OCI-LY3 (cell line): ENCODE measurements around the gene TRIM7.

Source experiments
- H2AFZ ChIP-seq: fragments of 200-600, 300-600 bp; shearing (Covaris generic); 2 replicates; pipeline ENCODE4 v1.6.0; 2014; ENCODE audit warnings: antibody characterized with exemption, low read depth, low read length
- H3K27ac ChIP-seq: fragments of 200-600, 300-600 bp; sonication (generic); 2 replicates; pipeline ENCODE4 v1.5.1; 2014; ENCODE audit warnings: mild to moderate bottlenecking, low read length, moderate library complexity, mixed read lengths
- H3K27me3 ChIP-seq: fragments of 200-600, 300-600 bp; sonication (generic); 2 replicates; pipeline ENCODE4 v1.6.1; 2014; ENCODE audit warnings: low read depth, low read length, mixed read lengths
- H3K36me3 ChIP-seq: fragments of 200-600, 300-600 bp; sonication (generic); replicated peaks from 2 replicates; pipeline ENCODE3; 2014; ENCODE audit warnings: low read depth, low read length, mixed read lengths
- H3K4me1 ChIP-seq: fragments of 300-600, 200-600 bp; sonication (generic); 2 replicates; pipeline ENCODE4 v1.6.1; 2014; ENCODE audit warnings: low read length, mixed read lengths
- H3K4me2 ChIP-seq: fragments of 200-600, 300-600 bp; sonication (generic); 2 replicates; pipeline ENCODE4 v1.6.1; 2014; ENCODE audit warnings: low read length, mixed read lengths
- H3K4me3 ChIP-seq: fragments of 300-600, 200-600 bp; sonication (generic); 2 replicates; pipeline ENCODE4 v1.5.1; 2014; ENCODE audit warnings: antibody characterized with exemption, mild to moderate bottlenecking, low read length, moderate library complexity
- H3K79me2 ChIP-seq: fragments of 300-600, 200-600 bp; shearing (Covaris generic); 2 replicates; pipeline ENCODE4 v1.6.1; 2014; ENCODE audit warnings: mild to moderate bottlenecking, low read length, mixed read lengths
- H3K9ac ChIP-seq: fragments of 300-600, 200-600 bp; shearing (Covaris generic); 2 replicates; pipeline ENCODE4 v1.6.0; 2014; ENCODE audit warnings: mild to moderate bottlenecking, low read length, moderate library complexity
- H3K9me3 ChIP-seq: fragments of 200-600, 300-600 bp; shearing (Covaris generic); 2 replicates; pipeline ENCODE4 v1.6.1; 2014; ENCODE audit warnings: low read length, mixed read lengths; ENCODE audit not compliant: insufficient read depth
- H4K20me1 ChIP-seq: fragments of 200-600, 300-600 bp; sonication (generic); 2 replicates; pipeline ENCODE4 v1.6.1; 2016; ENCODE audit warnings: low read length, mixed read lengths; ENCODE audit not compliant: insufficient read depth
- EZH2phosphoT487 ChIP-seq: fragments of 200-600 bp; shearing (Covaris generic); IDR thresholded peaks from 2 replicates; pipeline ENCODE4 v1.6.1; 2018; ENCODE audit warnings: antibody characterized with exemption, mixed run types, low read depth
- TF ChIP-seq, protein P1 (sequence below): fragments of 200-600, 300-600 bp; sonication (generic); IDR thresholded peaks from 2 replicates; pipeline ENCODE4 v1.5.1; 2014; ENCODE audit warnings: antibody characterized with exemption, low read length, low read depth

TRIM7 gene

DNA sequence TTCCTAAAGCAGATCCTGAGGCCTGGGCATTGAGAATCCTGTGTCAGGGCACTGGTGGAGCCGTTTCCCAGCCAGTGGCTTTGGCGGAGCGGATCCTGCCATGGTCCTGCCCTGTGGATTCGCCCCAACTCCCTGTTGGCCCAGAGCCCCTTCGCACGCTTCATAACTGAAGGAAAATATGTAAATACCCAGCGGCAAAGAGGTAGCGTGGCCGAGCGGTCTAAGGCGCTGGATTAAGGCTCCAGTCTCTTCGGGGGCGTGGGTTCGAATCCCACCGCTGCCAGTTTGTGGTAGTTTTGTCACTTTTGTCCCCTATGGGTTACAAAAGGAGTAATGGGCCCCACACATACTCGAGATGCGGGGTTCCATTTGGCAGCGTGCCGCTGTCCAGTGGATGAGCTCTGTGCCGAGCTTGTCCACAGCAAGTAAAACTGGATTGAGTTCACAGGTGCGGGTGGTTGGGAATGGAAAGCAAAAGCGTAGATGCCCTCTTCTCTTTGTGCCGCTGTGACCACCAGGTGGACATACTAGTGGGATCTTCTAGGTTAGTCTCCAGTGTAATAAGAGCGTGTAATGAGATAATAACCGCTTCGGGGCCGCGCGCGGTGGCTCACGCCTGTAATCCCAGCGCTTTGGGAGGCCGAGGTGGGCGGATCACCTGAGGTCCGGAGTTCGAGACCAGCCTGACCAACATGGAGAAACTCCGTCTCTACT is 17.3 kb downstream of the TRIM7 start:
- Histone ChIP-seq H3K79me2 (peaks cover 5% of the 10 kb centered on the region), H3K27ac (peak overlapping the region; percentile 84), H3K27me3 (no peaks in the 10 kb centered on the region), H4K20me1 (no peaks in the 10 kb centered on the region), H3K9me3 (no peaks in the 10 kb centered on the region), H3K4me3 (peak overlapping the region; percentile 81), H3K36me3 (no peaks in the 10 kb centered on the region), H3K4me1 (peaks cover 8% of the 10 kb centered on the region), H3K9ac (peak overlapping the region; percentile 72), H3K4me2 (peak overlapping the region; percentile 89), H2AFZ (peak overlapping the region; percentile 82)
- TF ChIP-seq EZH2phosphoT487, result no peak
- TF ChIP-seq, protein P1, sequence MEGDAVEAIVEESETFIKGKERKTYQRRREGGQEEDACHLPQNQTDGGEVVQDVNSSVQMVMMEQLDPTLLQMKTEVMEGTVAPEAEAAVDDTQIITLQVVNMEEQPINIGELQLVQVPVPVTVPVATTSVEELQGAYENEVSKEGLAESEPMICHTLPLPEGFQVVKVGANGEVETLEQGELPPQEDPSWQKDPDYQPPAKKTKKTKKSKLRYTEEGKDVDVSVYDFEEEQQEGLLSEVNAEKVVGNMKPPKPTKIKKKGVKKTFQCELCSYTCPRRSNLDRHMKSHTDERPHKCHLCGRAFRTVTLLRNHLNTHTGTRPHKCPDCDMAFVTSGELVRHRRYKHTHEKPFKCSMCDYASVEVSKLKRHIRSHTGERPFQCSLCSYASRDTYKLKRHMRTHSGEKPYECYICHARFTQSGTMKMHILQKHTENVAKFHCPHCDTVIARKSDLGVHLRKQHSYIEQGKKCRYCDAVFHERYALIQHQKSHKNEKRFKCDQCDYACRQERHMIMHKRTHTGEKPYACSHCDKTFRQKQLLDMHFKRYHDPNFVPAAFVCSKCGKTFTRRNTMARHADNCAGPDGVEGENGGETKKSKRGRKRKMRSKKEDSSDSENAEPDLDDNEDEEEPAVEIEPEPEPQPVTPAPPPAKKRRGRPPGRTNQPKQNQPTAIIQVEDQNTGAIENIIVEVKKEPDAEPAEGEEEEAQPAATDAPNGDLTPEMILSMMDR, result no peak

DNA sequence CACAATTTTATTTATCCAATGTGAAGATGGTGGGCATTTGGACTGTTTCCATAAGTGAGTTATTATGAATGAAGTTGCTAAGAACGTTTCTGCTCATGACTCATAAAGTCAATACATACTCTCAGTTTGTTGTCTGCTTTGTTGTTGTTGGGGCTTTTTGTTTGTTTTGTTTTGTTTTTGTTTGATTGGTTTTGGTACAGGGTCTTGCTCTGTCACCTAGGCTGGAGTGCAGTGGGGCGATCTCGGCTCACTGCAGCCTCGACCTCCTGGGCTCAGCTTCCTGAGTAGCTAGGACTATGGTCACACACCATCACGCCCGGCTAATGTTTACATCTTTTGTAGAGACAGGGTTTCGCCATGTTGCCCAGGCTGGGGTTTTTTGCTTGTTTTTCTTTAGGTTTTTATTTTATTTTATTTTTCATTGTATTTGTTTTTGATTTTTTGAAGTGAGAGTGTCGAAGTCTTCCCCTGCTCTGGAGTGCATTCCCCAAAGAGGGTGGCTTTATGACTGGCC is 18.0 kb downstream of the TRIM7 start:
- peak overlapping the region; percentile 82 for H2AFZ ChIP-seq
- peak overlapping the region; percentile 39 for H3K27ac ChIP-seq
- H3K4me3 ChIP-seq, result peak overlapping the region; percentile 81
- H3K27me3 ChIP-seq, result no peaks in the 10 kb centered on the region
- no peaks in the 10 kb centered on the region for H4K20me1 ChIP-seq
- H3K9ac ChIP-seq, result peak overlapping the region; percentile 72
- peaks cover 10% of the 10 kb centered on the region for H3K4me1 ChIP-seq
- H3K9me3 ChIP-seq, result no peaks in the 10 kb centered on the region
- no peak for TF ChIP-seq EZH2phosphoT487
- TF ChIP-seq, protein P1, result no peak
- peak overlapping the region; percentile 89 for H3K4me2 ChIP-seq
- no peaks in the 10 kb centered on the region for H3K79me2 ChIP-seq
- no peaks in the 10 kb centered on the region for H3K36me3 ChIP-seq

DNA sequence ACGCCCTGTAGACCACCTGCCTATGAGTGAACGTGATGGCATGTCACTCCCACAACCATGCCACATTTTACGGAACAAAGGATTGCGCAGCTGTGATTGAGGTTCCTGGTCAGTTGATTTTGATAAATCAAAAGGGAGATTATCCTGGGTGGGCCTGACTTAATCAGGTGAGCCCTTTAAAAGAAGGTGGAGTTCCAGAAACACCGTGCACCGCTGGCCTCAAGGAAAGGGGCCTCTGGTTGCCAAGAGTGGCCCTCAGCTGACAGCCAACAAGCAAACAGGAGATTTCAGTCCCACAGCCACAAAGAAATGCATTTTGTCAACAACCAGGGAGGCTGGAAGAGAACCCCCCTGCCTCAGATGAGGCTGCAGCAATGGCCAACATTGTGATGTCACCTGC is 19.0 kb downstream of the TRIM7 start:
- Histone ChIP-seq H3K9ac (no peak overlapping the region), H3K27me3 (no peaks in the 10 kb centered on the region), H3K4me2 (no peak overlapping the region), H3K79me2 (no peaks in the 10 kb centered on the region), H2AFZ (no peak overlapping the region), H3K9me3 (no peaks in the 10 kb centered on the region), H3K27ac (no peak overlapping the region), H4K20me1 (no peaks in the 10 kb centered on the region), H3K36me3 (no peaks in the 10 kb centered on the region), H3K4me3 (no peak overlapping the region), H3K4me1 (peaks cover 14% of the 10 kb centered on the region)
- TF ChIP-seq EZH2phosphoT487, result no peak
- TF ChIP-seq, protein P1, result no peak

DNA sequence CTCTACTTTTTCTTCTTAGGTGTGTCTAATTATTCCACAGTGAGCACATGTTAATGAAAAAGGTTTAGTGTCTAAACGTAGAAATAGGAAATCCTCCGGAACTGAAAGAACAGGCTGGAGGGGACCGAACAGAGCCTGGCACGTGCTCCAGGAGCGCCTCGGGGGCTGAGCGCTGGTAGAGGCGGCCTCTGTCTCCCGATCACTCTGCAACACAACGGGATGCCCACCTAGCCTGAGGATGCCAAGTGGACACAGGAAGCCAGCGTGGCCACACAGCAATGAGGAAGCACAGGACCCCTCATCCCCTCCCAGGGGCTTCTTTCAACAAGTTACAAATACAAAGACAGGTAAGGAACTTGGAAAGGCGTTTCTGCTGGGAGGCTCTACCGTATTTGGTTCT is 19.4 kb downstream of the TRIM7 start:
- no peaks in the 10 kb centered on the region for H3K9me3 ChIP-seq
- H3K27me3 ChIP-seq, result no peaks in the 10 kb centered on the region
- no peak overlapping the region for H3K27ac ChIP-seq
- H4K20me1 ChIP-seq, result no peaks in the 10 kb centered on the region
- no peak overlapping the region for H3K4me2 ChIP-seq
- H3K79me2 ChIP-seq, result no peaks in the 10 kb centered on the region
- no peak overlapping the region for H3K4me3 ChIP-seq
- H3K36me3 ChIP-seq, result no peaks in the 10 kb centered on the region
- H2AFZ ChIP-seq, result no peak overlapping the region
- no peak overlapping the region for H3K9ac ChIP-seq
- peaks cover 14% of the 10 kb centered on the region for H3K4me1 ChIP-seq
- TF ChIP-seq EZH2phosphoT487, result no peak
- TF ChIP-seq, protein P1, result no peak
